NCI-H82 treated with DMSO at 0.1 percent for 48 hours (cell line): ENCODE data around the gene NPFFR2.
"Not testable (repeated sequence)": the region's sequence is repeated elsewhere in the genome, so short reads cannot be mapped to it uniquely, and the experiment has no call there.

Source experiments
- DNase-seq: peaks from one replicate; lab custom pipeline; 2025; ENCODE audit not compliant: unreplicated experiment; lab: John Stamatoyannopoulos, UW

NPFFR2 gene

GRCh38 chr4:72111863-72112262 lies 80.1 kb downstream of the NPFFR2 start:
- DNase-seq, result no peak

DNA sequence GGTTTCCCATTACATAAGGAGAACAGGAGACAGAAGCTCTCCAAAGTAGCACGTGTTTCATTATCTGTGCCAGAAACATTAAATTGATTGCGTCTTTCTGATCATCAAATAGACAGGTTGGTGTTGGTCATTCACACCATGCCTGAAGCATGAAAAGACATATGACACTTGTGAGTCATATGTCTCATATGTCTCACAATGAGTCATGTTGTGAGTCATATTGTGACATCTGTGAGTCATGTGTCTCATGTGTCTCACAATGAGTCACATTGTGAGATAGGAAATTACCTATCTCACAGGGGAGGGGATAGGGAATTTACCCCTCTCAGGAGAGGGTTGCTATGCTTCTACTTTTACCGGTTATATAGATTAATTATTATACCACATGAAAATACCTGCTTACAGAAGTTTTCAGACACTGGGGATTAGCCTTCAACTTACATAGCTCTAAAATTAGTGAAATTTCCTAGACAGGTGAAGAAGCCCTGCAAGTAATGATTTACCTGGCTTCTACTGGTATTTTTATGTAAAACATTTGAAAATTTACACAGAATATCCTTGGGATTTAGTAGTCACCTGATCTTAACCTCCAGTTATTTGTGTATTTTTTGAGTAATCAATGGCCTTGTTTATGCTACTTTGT lies 80.8 kb downstream of the NPFFR2 start:
- DNase-seq, result no peak

- DNase-seq, result no peak
These were observed 86.2 kb downstream of the NPFFR2 start for GRCh38 chr4:72118017-72118416.

DNA sequence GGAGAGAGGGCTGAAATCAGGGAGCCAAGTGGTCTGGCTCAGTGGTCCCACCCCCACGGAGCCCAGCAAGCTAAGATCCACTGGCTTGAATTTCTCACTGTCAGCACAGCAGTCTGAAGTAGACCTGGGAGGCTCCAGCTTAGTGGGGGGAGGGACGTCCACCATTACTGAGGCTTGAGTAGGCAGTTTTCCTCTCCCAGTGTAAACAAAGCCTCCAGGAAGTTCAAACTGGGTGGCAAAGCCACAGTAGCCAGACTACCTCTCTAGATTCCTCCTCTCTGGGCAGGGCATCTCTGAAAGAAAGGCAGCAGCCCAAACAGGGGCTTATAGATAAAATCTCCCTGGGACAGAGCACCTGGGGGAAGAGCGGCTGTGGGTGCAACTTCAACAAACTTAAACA lies 88.1 kb downstream of the NPFFR2 start:
- DNase-seq, result no peak

- no peak for DNase-seq
These were observed 96.9 kb downstream of the NPFFR2 start for GRCh38 chr4:72128741-72129140.

- DNase-seq, result no peak
These were observed 104.6 kb downstream of the NPFFR2 start for GRCh38 chr4:72136429-72136828.

GRCh38 chr4:72139997-72140396 lies 108.2 kb downstream of the NPFFR2 start:
- DNase-seq, result not testable (repeated sequence)

GRCh38 chr4:72144241-72144640 lies 112.4 kb downstream of the NPFFR2 start:
- no peak for DNase-seq

- DNase-seq, result no peak
These were observed 120.9 kb downstream of the NPFFR2 start for GRCh38 chr4:72152731-72153130.

DNA sequence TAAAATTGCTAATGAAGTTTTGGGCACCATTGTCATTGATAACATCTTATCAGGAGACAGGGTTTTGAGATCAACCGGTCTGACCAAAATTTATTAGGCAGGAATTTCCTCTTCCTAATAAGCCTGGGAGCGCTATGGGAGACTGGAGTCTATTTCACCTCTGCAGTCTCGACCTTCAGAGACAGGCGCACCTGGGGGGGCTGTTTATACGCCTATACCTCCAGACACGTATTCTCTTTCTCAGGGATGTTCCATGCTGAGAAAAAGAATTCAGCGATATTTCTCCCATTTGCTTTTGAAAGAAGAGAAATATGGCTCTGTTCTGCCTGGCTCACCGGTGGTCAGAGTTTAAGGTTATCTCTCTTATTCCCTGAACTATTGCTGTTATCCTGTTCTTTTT lies 121.8 kb downstream of the NPFFR2 start:
- not testable (repeated sequence) for DNase-seq

DNA sequence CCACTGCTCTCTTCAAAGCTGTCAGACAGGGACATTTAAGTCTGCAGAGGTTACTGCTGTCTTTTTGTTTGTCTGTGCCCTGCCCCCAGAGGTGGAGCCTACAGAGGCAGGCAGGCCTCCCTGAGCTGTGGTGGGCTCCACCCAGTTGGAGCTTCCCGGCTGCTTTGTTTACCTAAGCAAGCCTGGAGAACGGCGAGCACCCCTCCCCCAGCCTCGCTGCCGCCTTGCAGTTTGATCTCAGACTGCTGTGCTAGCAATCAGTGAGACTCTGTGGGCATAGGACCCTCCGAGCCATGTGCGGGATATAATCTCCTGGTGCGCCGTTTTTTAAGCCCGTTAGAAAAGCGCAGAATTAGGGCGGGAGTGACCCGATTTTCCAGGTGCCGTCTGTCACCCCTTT lies 137.5 kb downstream of the NPFFR2 start:
- not testable (repeated sequence) for DNase-seq

GRCh38 chr4:72169861-72170260 lies 138.1 kb downstream of the NPFFR2 start:
- DNase-seq, result no peak

DNA sequence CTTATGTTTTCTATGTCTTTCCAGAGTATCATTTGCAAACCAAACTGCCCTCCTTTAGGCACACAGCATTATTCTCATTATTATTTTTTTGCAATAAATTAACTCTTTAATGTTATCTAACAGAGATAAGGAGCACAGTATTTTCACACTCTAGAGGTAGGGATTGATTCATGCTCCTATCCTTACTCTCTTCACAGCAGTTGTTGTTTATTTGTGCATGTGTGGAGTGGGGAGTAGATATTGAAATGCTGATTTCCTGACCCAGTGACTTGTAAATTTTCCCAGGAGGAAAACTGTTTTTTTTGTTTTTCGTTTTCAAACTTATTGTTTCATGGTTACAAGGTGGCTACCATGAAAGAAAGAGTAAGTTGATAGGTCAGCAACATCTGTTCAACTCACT lies 140.0 kb downstream of the NPFFR2 start:
- DNase-seq, result no peak

GRCh38 chr4:72179342-72179741 lies 147.5 kb downstream of the NPFFR2 start:
- DNase-seq, result no peak

GRCh38 chr4:72186714-72187113 lies 154.9 kb downstream of the NPFFR2 start:
- DNase-seq, result no peak

DNA sequence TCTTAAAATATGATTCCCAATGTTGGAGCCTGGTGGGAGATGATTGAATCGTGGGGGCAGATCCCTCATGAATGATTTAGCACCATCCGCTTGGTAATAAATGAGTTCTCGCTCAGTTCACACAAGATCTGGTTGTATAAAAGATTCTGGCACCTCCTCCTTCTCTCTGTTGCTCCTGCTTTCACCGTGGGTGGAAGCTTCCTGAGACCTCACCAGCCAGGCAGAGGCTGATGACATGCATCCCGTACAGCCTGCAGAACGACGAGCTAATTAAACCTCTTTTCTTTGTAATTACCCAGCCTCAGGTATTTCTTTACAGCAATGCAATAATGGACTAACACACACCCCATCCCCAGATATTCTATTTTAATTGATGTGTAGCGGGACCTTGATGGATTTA lies 162.2 kb downstream of the NPFFR2 start:
- no peak for DNase-seq

GRCh38 chr4:72194453-72194852 lies 162.7 kb downstream of the NPFFR2 start:
- DNase-seq, result no peak
